A549 (cell line): ENCODE measurements around the gene MIP.

Experiments
- CEBPB ChIP-seq, 2 experiments: fragments of >200 bp in 1 of 2; sonication (Bioruptor Twin) in 1 of 2; formaldehyde crosslinking in 1 of 2; IDR thresholded peaks; 2 replicates each; pipeline ENCODE4 v1.6.1; 2012 to 2016
- TF ChIP-seq, protein P1 (sequence below): fragments of >200 bp; sonication (Bioruptor Twin); formaldehyde crosslinking; IDR thresholded peaks from 3 replicates; pipeline ENCODE4 v1.5.1; 2016
- TF ChIP-seq, protein P2 (sequence below): IDR thresholded peaks from 2 replicates; pipeline ENCODE4 v1.6.1; 2012

DNA sequence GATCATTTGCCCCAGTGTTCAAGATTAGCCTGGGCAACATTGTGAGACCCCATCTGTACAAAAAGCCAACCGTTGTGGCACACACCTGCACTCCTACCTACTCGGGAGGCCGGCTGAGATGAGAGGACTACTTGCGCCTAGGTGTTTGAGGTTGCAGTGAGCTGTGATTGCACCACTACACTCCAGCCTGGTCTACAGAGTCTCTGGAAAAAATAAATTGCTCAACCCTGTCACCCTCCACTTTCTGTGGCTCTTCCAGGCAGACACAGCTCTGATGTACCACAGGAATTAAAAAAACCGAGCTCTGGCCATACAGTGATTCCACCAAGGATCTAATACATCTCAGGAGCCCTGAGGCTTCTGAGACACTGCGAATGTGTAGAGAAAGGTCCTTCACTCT, 19.6 kb downstream of the MIP start:
- TF ChIP-seq, protein P1, sequence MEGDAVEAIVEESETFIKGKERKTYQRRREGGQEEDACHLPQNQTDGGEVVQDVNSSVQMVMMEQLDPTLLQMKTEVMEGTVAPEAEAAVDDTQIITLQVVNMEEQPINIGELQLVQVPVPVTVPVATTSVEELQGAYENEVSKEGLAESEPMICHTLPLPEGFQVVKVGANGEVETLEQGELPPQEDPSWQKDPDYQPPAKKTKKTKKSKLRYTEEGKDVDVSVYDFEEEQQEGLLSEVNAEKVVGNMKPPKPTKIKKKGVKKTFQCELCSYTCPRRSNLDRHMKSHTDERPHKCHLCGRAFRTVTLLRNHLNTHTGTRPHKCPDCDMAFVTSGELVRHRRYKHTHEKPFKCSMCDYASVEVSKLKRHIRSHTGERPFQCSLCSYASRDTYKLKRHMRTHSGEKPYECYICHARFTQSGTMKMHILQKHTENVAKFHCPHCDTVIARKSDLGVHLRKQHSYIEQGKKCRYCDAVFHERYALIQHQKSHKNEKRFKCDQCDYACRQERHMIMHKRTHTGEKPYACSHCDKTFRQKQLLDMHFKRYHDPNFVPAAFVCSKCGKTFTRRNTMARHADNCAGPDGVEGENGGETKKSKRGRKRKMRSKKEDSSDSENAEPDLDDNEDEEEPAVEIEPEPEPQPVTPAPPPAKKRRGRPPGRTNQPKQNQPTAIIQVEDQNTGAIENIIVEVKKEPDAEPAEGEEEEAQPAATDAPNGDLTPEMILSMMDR = no peak
- TF ChIP-seq CEBPB (IDR thresholded peaks at IDR 0.05) = no peak
- TF ChIP-seq, protein P2, sequence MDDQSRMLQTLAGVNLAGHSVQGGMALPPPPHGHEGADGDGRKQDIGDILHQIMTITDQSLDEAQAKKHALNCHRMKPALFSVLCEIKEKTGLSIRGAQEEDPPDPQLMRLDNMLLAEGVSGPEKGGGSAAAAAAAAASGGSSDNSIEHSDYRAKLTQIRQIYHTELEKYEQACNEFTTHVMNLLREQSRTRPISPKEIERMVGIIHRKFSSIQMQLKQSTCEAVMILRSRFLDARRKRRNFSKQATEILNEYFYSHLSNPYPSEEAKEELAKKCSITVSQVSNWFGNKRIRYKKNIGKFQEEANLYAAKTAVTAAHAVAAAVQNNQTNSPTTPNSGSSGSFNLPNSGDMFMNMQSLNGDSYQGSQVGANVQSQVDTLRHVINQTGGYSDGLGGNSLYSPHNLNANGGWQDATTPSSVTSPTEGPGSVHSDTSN = no peak
